Astrocyte (in vitro differentiated cells and primary cell): Measurements from ENCODE around the gene RHBDD2. TPM values are rescaled to one million over a fixed set of nuclear protein-coding genes. Genes with fewer than 3 reads are reported as not detected.

ENCODE experiments used
- DNase-seq: peaks from one replicate; pipeline ENCODE4 v3.0.0-alpha.2; 2010; ENCODE audit warnings: low read depth
- FAIRE-seq: peaks from 2 replicates; lab custom pipeline; 2011; peaks lifted over from hg19 to GRCh38; lab: Jason Lieb, UNC
- H2AFZ ChIP-seq: 2 replicates; pipeline ENCODE4 v1.6.0; 2012; ENCODE audit warnings: low read depth, low read length, inconsistent platforms
- H3K27ac ChIP-seq: 2 replicates; pipeline ENCODE4 v1.5.1; 2011; ENCODE audit warnings: low read depth, low read length, inconsistent platforms
- H3K27me3 ChIP-seq: 2 replicates; pipeline ENCODE4 v1.6.0; 2011; ENCODE audit warnings: low read length, inconsistent platforms; ENCODE audit not compliant: insufficient read depth
- H3K36me3 ChIP-seq: 2 replicates; pipeline ENCODE4 v1.5.1; 2011; ENCODE audit warnings: low read length, inconsistent platforms; ENCODE audit not compliant: insufficient read depth
- H3K4me1 ChIP-seq: 2 replicates; pipeline ENCODE4 v1.5.1; 2011; ENCODE audit warnings: low read length, inconsistent platforms; ENCODE audit not compliant: insufficient read depth
- H3K4me2 ChIP-seq: 2 replicates; pipeline ENCODE4 v1.6.0; 2012; ENCODE audit warnings: low read length, inconsistent platforms
- H3K4me3 ChIP-seq: 2 replicates; pipeline ENCODE4 v1.5.1; 2011; ENCODE audit warnings: low read depth, mild to moderate bottlenecking, low read length, inconsistent platforms; ENCODE audit not compliant: insufficient read depth
- H3K79me2 ChIP-seq: 2 replicates; pipeline ENCODE4 v1.6.0; 2012; ENCODE audit warnings: mild to moderate bottlenecking, low read length, inconsistent platforms; ENCODE audit not compliant: insufficient read depth
- H3K9ac ChIP-seq: 2 replicates; pipeline ENCODE4 v1.6.0; 2012; ENCODE audit warnings: mild to moderate bottlenecking, low read length, inconsistent platforms
- H3K9me3 ChIP-seq: 2 replicates; pipeline ENCODE4 v1.5.1; 2012; ENCODE audit warnings: low read depth, mild to moderate bottlenecking, low read length, inconsistent platforms; ENCODE audit not compliant: insufficient read depth
- H4K20me1 ChIP-seq: 2 replicates; pipeline ENCODE4 v1.6.0; 2012; ENCODE audit warnings: low read length, inconsistent platforms; ENCODE audit not compliant: insufficient read depth
- H3K27ac Mint-ChIP-seq: one replicate; pipeline ENCODE4 v1.8.0; 2021; ENCODE audit warnings: mild to moderate bottlenecking, mixed read lengths; ENCODE audit not compliant: unreplicated experiment
- H3K27me3 Mint-ChIP-seq: one replicate; pipeline ENCODE4 v1.8.0; 2021; ENCODE audit warnings: low read depth, mixed read lengths; ENCODE audit not compliant: unreplicated experiment
- H3K36me3 Mint-ChIP-seq: one replicate; pipeline ENCODE4 v1.8.0; 2021; ENCODE audit warnings: low read depth, mixed read lengths; ENCODE audit not compliant: unreplicated experiment
- H3K4me1 Mint-ChIP-seq: one replicate; pipeline ENCODE4 v1.8.0; 2021; ENCODE audit warnings: low read depth, mixed read lengths; ENCODE audit not compliant: unreplicated experiment
- H3K4me3 Mint-ChIP-seq: one replicate; pipeline ENCODE4 v1.8.0; 2021; ENCODE audit warnings: mild to moderate bottlenecking, moderate library complexity, mixed read lengths; ENCODE audit not compliant: unreplicated experiment
- H3K9me3 Mint-ChIP-seq: one replicate; pipeline ENCODE4 v1.8.0; 2021; ENCODE audit warnings: mild to moderate bottlenecking, mixed read lengths; ENCODE audit not compliant: unreplicated experiment
- CTCF ChIP-seq: IDR thresholded peaks from 2 replicates; pipeline ENCODE4 v1.5.1; 2011; ENCODE audit warnings: low read depth, mild to moderate bottlenecking, inconsistent platforms, low read length, moderate library complexity; ENCODE audit not compliant: insufficient read depth
- EZH2 ChIP-seq: IDR thresholded peaks from 2 replicates; pipeline ENCODE4 v1.6.1; 2012; ENCODE audit warnings: mild to moderate bottlenecking, low read length, inconsistent platforms; ENCODE audit not compliant: insufficient read depth
- total RNA-seq: library from RNA; stranded (reverse); gene quantifications from 2 replicates; pipeline ENCODE4 v1.2.1, GENCODE V29; 2021

Gene RHBDD2
- total RNA-seq, 1 donor from 2014 or later = 55.0 TPM

GRCh38 chr7:75924889-75925288 lies 46.1 kb downstream of the RHBDD2 start:
- Mint-ChIP-seq H3K4me3 (no peak overlapping the region), H3K9me3 (peaks cover 2% of the 10 kb centered on the region), H3K36me3 (peaks cover 6% of the 10 kb centered on the region), H3K27me3 (no peaks in the 10 kb centered on the region), H3K4me1 (no peaks in the 10 kb centered on the region), H3K27ac (no peak overlapping the region)
- no peaks in the 10 kb centered on the region for H3K9me3 ChIP-seq
- no peaks in the 10 kb centered on the region for H3K36me3 ChIP-seq
- DNase-seq (no peak), FAIRE-seq (no peak)
- peaks cover 77% of the 10 kb centered on the region for H3K79me2 ChIP-seq
- H3K4me1 ChIP-seq = peaks cover 5% of the 10 kb centered on the region
- H3K27me3 ChIP-seq = no peaks in the 10 kb centered on the region
- no peak overlapping the region for H3K27ac ChIP-seq
- H3K4me3 ChIP-seq = no peak overlapping the region
- no peak overlapping the region for H3K9ac ChIP-seq
- TF ChIP-seq CTCF = no peak
- no peak overlapping the region for H3K4me2 ChIP-seq
- H2AFZ ChIP-seq = no peak overlapping the region
- H4K20me1 ChIP-seq = peaks cover 82% of the 10 kb centered on the region

DNA sequence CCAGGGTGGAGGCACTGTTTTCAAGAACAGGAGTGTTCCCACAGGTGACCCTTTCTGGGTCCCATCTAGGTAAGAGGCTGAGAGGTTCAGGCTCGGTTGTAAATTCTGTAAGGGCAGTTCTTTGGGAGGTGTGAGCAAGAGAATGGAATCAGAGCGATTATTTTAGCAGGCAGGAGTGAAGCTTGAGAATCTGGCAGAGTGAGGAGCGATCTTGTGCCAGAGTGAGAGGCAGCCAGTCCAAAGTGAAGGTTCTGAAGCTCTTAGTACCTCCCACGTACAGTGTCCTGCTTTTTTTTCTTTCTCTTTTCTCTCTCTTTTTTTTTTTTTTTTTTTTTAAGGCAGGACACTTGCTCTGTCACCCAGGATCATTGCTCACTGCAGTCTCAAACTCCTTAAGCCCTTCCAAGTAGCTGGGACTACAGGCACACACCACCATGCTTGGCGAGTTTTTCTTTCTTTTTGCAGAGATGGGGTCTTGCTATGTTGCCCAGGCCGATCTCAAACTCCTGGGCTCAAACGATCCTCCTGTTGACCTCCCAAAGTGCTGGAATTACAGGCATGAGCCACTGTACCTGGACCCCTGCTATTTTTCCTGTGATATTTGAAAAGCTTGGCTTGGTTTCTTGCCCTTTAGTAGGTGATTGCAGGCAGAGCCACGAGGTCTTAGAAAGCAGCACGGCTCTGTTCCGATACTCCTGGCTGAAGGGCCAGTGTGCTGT lies 47.0 kb downstream of the RHBDD2 start:
- H3K36me3 Mint-ChIP-seq = peaks cover 7% of the 10 kb centered on the region
- H3K4me2 ChIP-seq = no peak overlapping the region
- no peaks in the 10 kb centered on the region for H3K27me3 ChIP-seq
- H3K4me3 Mint-ChIP-seq = no peak overlapping the region
- TF ChIP-seq EZH2 (no peak), CTCF (no peak)
- no peak overlapping the region for H3K4me3 ChIP-seq
- no peaks in the 10 kb centered on the region for H3K4me1 Mint-ChIP-seq
- no peaks in the 10 kb centered on the region for H3K4me1 ChIP-seq
- peaks cover 2% of the 10 kb centered on the region for H3K9me3 Mint-ChIP-seq
- no peaks in the 10 kb centered on the region for H3K9me3 ChIP-seq
- peaks cover 74% of the 10 kb centered on the region for H3K79me2 ChIP-seq
- H3K36me3 ChIP-seq = no peaks in the 10 kb centered on the region
- H3K27ac Mint-ChIP-seq = no peak overlapping the region
- H2AFZ ChIP-seq = no peak overlapping the region
- no peaks in the 10 kb centered on the region for H3K27me3 Mint-ChIP-seq
- peaks cover 78% of the 10 kb centered on the region for H4K20me1 ChIP-seq
- no peak overlapping the region for H3K27ac ChIP-seq
- H3K9ac ChIP-seq = no peak overlapping the region
- no peak for DNase-seq
- FAIRE-seq = no peak

DNA sequence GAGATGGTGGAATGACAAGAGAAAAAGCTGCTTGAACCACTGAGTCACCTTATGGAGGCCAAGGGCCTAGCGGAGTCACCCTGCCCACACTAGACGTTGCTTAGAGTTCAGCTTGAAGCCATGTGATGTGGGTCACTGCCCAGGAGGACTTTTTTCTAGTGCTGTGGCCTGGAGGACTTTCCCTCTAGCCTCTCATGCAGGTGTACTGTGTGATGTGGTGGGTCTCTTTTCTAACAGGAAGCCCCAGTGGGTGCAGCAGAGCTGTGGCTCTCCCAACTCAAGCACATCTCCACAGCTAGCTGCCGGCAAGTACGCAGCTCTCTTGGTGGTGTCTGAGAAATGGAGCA lies 49.7 kb downstream of the RHBDD2 start:
- FAIRE-seq (no peak), DNase-seq (no peak)
- no peak for TF ChIP-seq EZH2
- no peak for TF ChIP-seq CTCF
- H3K4me1 Mint-ChIP-seq = no peaks in the 10 kb centered on the region
- Histone ChIP-seq H3K9me3 (no peaks in the 10 kb centered on the region), H3K4me3 (no peak overlapping the region), H3K9ac (no peak overlapping the region), H3K36me3 (no peaks in the 10 kb centered on the region), H3K27ac (no peak overlapping the region), H3K79me2 (peaks cover 68% of the 10 kb centered on the region), H3K4me2 (no peak overlapping the region), H3K27me3 (no peaks in the 10 kb centered on the region), H3K4me1 (no peaks in the 10 kb centered on the region), H2AFZ (no peak overlapping the region), H4K20me1 (peaks cover 63% of the 10 kb centered on the region)
- no peak overlapping the region for H3K27ac Mint-ChIP-seq
- H3K4me3 Mint-ChIP-seq = no peak overlapping the region
- H3K9me3 Mint-ChIP-seq = no peaks in the 10 kb centered on the region
- H3K36me3 Mint-ChIP-seq = peaks cover 8% of the 10 kb centered on the region
- no peaks in the 10 kb centered on the region for H3K27me3 Mint-ChIP-seq
